ENCODE results near the gene STAG1.

GRCh38 chr3:136444581-136444980 is 307.6 kb downstream of the STAG1 start:
- TF ChIP-seq POLR2A (IDR thresholded peaks at IDR 0.05) (no peak), EP300 (IDR thresholded peaks at IDR 0.05) (no peak), CTCF (IDR thresholded peaks at IDR 0.05) (no peak)

Measured in tibial nerve (tissue), 4 donors.